ENCODE measurements around the gene MED27.

DNA sequence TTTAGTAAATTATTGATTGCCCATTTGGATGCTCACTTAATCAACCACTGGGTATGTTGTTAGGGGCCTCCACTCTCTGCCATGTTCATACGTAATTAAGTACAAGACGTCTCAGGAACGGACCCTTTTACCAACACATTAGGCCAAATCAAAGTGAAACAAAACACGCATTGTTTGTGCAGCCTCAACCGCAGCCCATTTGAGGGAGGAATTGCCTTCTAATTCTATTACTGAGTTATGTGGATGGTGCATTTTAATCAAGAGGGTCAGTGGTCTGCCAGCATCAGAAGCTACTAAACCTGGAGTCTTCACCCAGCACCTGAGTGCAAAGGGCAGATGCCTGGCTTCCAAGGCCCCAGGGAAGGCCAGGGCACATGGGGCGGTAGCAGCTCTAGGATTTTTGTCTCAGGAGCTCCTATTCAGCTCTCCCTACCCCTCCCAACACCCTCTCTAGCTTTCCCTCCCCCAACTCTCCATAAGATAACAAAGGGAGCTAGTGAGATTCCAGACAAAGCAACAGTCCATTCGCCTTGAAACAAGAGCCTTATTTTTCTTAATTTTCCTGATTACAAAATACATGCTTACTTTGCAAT lies 7.9 kb upstream of the MED27 start:
- TF ChIP-seq POLR2A (IDR thresholded peaks at IDR 0.05; ENCODE audit: low read depth, low read length) (no peak), TAF1 (IDR thresholded peaks at IDR 0.05; ENCODE audit: borderline replicate concordance, low read depth, low read length) (no peak)

Measured in GM12892 (cell line).